ENCODE data around the gene JUN.

The JUN gene

GRCh38 chr1:58765441-58765840 lies 18.4 kb downstream of the JUN start:
- TF ChIP-seq, protein P1, sequence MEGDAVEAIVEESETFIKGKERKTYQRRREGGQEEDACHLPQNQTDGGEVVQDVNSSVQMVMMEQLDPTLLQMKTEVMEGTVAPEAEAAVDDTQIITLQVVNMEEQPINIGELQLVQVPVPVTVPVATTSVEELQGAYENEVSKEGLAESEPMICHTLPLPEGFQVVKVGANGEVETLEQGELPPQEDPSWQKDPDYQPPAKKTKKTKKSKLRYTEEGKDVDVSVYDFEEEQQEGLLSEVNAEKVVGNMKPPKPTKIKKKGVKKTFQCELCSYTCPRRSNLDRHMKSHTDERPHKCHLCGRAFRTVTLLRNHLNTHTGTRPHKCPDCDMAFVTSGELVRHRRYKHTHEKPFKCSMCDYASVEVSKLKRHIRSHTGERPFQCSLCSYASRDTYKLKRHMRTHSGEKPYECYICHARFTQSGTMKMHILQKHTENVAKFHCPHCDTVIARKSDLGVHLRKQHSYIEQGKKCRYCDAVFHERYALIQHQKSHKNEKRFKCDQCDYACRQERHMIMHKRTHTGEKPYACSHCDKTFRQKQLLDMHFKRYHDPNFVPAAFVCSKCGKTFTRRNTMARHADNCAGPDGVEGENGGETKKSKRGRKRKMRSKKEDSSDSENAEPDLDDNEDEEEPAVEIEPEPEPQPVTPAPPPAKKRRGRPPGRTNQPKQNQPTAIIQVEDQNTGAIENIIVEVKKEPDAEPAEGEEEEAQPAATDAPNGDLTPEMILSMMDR (conservative IDR thresholded peaks at IDR 0.05): no peak
- no peak overlapping the region for H3K27ac ChIP-seq

- no peak overlapping the region for H3K27ac ChIP-seq
- TF ChIP-seq, protein P1 (conservative IDR thresholded peaks at IDR 0.05): no peak
These were observed 18.8 kb downstream of the JUN start for GRCh38 chr1:58765006-58765405.

DNA sequence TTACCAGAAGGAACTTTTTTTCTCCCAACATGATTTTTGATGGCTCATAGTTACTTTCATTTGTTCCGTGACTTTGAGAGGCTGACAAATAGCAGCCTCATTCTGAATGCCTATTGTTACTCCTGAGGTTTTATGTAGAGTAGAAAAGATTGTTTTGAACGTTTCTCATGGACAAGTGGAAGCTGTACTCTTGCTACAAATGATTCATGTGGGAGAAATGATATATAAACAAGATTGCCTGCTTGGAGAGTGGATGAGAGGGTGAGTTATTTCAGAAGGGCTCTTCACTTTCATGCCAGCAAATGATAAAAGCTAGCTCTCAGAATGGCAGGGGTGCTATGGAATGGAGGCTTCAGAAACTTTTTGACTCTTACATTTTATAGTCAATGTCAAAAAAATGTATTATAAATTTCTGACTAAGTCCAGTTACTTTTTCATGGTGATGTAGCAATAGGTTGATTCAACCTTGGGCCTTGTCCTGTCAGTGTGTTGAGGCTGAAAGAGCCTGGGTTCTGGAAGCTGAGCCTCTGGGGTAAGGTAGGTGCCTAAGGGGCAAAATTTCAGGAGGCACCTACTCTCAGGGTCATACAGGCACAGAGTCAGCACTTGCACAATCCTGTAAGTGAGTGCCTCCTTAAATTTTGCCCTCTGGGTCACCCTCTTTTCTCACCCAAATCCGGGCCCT lies 19.4 kb downstream of the JUN start:
- TF ChIP-seq, protein P1 (conservative IDR thresholded peaks at IDR 0.05): no peak
- no peak overlapping the region for H3K27ac ChIP-seq

- TF ChIP-seq, protein P1 (conservative IDR thresholded peaks at IDR 0.05): no peak
- H3K27ac ChIP-seq: no peak overlapping the region
These were observed 20.6 kb downstream of the JUN start for GRCh38 chr1:58763214-58763613.

GRCh38 chr1:58762806-58763205 lies 21.0 kb downstream of the JUN start:
- no peak overlapping the region for H3K27ac ChIP-seq
- TF ChIP-seq, protein P1 (conservative IDR thresholded peaks at IDR 0.05): no peak

- H3K27ac ChIP-seq: no peak overlapping the region
- TF ChIP-seq, protein P1 (conservative IDR thresholded peaks at IDR 0.05): no peak
These were observed 28.4 kb downstream of the JUN start for GRCh38 chr1:58755468-58755872.

DNA sequence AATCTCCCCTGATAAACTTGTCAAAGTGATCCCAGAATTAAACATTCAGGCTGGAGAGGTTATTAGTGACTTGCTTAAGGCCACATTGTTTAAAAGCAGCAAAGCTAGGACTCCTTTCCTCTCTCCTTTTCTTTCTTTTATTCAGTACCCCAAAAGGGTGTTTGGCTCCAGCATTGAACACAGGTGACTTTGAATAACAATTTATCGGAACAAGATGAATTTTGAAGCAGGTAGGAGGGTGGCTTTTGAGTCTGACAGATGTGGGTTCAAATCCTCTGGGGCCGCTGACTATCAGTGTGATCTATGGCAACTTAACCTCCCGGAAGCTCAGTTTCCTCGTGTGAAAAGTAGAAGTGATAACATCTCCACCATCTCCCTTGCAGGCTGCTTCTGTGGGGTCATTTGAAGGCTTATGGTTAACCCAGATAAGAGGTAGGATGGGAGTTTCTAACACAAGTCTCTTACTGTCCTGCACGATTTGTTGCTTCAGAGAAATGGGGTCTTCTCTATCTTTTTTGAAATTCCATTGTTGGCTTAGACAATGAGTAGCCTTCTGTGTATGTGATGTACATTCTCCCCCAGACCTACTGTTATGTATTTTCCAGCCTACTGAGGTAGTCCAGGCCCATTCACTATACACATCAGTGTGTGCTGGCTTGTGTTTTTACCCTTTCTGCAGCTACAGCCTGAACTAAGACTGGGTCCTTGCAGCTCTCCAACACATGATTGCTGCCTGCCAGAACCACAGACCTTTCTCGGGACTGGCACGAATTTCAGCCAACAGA lies 29.0 kb downstream of the JUN start:
- TF ChIP-seq, protein P1 (conservative IDR thresholded peaks at IDR 0.05): no peak
- H3K27ac ChIP-seq: no peak overlapping the region

Measured in VCaP (cell line).